ENCODE measurements around the gene ZNF618.

DNA sequence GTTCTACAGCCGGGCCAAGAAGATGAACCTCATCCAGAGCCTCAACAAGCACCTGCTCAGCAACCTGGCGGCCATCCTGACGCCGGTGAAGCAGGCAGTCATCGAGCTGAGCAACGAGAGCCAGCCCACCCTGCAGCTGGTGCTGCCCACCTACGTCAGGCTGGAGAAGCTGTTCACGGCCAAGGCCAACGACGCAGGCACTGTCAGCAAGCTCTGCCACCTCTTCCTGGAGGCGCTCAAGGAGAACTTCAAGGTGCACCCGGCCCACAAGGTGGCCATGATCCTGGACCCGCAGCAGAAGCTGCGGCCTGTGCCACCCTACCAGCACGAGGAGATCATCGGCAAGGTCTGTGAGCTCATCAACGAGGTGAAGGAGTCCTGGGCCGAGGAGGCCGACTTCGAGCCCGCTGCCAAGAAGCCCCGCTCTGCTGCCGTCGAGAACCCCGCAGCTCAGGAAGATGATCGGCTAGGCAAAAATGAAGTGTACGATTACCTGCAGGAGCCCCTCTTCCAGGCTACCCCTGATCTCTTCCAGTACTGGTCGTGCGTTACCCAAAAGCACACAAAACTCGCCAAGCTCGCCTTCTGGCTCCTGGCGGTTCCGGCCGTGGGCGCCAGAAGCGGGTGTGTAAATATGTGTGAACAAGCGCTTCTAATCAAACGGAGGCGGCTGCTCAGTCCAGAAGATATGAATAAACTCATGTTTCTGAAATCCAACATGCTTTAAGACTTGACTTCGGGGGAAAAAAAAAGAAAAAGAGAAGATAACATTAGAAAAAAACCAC is 173.5 kb downstream of the ZNF618 start:
- no peak for TF ChIP-seq CTCF (IDR thresholded peaks at IDR 0.05)
- no peak for TF ChIP-seq POLR2A (IDR thresholded peaks at IDR 0.05)

All from esophagus squamous epithelium (tissue), 4 donors.